Left renal cortex interstitium (tissue), 4 donors: ENCODE measurements around the gene EVPL. TPM values are rescaled to one million over a fixed set of nuclear protein-coding genes. Genes with fewer than 3 reads are reported as not detected.
"Not testable (repeated sequence)": the region's sequence is repeated elsewhere in the genome, so short reads cannot be mapped to it uniquely, and the experiment has no call there.

Experiments used
- DNase-seq, 4 donors: peaks; one replicate each; pipeline ENCODE4 v3.0.0-alpha.2; 2013; ENCODE audit warnings: low read depth in 4 of 4, low spot score in 2 of 4, missing footprints in 1 of 4
- polyA plus RNA-seq, 4 donors: library from polyadenylated mRNA; unstranded; fragments of 120-200 nt; gene quantifications; one replicate each; pipeline ENCODE4 v1.2.1, GENCODE V29; 2013; ENCODE audit not compliant: insufficient read length in 4 of 4

The EVPL gene
- polyA plus RNA-seq, 4 donors: 15.1 to 26.1 (median 22.9) TPM

DNA sequence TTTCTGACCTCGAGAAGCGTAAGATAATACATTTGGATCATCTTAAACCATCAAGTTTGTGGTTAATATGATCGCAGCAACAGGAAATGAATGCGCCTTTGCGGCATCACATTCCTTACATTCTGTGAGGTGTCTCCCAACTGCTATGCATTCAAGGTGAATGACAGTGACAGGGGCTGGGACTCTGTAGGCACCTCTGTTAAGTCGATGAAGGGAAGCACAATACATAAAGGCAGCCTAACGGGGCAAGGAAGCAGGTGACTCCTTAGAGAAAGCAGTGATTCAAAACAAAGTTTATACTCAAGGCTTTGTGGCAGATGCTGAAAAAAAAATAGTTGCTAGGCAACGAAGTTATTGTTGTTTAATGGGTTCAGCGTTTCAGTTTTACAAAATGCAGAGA, 21.6 kb upstream of the EVPL start:
- no peak for DNase-seq

DNA sequence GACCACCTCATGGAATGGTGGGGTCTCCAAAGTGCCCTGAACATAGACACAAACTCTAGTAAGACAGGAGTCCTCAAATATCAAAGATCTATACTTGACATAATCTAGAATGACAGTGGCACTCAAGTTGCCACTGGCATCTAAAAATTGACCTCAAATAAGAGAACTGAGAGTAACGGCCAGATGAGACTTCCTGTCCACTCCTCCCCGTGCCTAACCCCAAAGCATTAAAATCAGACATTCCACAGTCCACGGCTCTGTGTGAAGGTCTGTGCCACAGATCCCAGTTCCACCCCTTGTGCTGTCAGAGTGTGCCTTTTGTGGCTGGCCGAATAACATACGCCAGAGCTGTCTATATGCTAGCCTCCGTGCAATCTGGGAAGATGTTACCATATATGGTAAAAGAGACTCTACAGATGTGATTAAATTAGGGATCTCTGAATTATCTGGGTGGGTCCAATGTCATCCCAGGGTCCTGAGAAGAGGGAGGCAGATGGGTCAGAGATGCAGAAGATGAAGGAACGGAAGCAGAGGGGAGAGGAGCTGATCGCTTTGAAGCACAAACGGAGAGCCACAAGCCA, 21.0 kb upstream of the EVPL start:
- DNase-seq: no peak

DNA sequence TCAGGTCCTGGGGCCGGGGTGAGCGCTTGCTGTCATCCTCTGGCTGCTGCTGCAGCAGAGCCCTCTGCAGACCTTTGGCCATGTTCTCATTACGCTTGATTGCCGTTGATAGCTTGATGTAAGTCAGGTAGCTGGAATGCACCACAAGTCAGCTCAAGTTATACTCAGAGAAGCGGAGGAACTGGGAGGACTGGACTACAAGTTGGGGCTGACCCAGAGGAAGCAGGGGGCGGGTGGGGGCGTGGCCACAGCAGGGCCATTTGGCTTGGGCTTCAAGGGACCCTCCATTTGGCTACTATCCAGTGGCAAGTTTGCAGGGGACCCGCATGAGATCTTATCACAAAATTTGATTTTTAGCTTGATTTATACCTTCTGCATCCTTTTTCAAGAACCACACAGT, 19.0 kb upstream of the EVPL start:
- no peak for DNase-seq

DNA sequence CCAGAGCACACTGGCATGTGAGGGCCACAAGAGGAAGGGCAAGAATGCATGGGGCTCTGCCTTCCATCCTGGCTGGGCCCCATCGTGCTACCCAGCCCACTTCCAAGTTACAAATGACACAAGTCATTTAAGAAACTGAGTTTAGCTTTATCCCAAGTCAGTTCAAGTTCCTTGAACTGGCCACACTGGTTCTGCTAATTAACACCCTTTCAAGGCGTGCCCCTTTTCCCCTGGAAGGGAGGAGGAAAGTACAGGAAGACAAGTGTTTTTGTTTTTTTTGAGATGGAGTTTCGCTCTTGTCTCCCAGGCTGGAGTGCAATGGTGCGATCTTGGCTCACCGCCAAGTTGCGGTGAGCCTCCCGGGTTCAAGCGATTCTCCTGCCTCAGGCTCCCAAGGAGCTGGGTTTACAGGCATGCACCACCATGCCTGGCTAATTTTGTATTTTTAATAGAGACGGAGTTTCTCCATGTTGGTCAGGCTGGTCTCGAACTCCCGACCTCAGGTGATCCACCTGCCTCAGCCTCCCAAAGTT, 17.4 kb upstream of the EVPL start:
- not testable (repeated sequence) for DNase-seq

DNA sequence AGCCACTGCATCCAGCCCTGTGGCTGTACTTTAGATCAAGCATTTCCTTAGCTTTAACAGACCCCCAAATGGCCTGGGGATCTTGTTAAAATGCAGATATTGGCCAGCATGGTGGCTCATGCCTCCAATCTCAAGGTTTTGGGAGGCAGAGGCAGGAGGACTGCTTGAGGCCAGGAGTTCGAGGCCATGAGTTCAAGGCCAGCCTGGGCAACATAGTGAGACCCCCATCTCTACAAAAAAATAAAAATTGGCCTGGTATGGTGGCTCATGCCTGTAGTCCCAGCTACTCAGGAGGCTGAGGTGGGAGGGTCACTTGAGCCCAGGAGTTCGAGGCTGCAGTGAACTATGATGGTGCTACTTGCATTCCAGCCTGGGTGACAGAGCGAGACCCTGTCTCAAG, 15.8 kb upstream of the EVPL start:
- DNase-seq: not testable (repeated sequence)

DNA sequence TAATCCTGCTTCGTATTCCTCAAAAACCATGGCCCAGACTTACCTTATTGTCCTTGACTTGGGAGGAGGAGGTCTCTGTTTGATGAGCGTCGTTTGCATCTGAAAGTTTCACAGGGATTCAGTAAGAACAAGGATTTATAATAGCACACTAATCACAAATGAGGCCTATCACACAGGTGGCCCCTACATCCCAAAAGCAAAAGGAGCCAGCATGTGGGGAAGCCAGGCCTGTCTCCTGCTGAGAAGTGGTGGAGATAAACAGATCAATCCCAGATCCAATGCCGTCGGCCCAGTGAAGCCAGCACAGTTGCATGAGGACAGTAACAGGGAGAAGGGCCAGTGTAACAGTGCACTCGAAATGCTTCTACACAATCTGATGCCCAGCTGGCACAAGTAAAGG, 13.3 kb upstream of the EVPL start:
- no peak for DNase-seq

DNA sequence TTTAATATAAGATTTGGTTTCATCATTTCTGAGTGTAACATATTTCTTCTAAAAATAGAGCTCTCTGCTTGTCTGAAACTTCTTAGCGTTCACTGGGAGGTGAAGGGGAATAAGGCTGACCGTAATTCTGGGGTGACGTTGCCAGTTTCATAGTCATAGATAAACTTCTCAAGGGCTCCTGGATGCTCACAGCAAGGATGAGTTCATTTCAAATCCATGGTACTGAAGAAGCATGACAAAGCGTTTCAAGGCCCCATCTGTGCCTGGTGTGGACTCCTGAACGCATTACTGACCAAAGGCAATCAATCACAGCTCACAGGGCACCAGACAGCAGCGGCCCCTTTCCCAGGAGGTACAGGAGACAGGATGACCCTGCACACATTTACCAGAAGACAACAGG, 12.0 kb upstream of the EVPL start:
- no peak for DNase-seq

DNA sequence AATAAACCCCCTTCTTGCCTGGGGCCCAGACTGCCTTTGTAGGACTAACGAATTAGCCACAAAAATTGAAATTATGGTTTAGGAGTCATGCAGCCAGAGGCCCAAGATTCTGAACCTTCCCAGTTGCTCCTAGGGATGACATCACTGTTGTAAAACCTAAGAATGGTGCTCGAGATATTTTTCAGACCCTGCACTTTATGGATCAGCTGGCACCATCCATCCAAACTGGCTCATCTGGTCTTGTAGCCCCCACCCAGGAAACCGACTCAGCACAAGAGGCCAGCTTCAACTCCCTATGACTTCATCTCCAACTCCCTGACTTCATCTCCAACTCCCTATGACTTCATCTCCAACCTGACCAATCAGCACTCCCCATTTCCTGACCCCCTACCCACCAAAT, 10.9 kb upstream of the EVPL start:
- no peak for DNase-seq

DNA sequence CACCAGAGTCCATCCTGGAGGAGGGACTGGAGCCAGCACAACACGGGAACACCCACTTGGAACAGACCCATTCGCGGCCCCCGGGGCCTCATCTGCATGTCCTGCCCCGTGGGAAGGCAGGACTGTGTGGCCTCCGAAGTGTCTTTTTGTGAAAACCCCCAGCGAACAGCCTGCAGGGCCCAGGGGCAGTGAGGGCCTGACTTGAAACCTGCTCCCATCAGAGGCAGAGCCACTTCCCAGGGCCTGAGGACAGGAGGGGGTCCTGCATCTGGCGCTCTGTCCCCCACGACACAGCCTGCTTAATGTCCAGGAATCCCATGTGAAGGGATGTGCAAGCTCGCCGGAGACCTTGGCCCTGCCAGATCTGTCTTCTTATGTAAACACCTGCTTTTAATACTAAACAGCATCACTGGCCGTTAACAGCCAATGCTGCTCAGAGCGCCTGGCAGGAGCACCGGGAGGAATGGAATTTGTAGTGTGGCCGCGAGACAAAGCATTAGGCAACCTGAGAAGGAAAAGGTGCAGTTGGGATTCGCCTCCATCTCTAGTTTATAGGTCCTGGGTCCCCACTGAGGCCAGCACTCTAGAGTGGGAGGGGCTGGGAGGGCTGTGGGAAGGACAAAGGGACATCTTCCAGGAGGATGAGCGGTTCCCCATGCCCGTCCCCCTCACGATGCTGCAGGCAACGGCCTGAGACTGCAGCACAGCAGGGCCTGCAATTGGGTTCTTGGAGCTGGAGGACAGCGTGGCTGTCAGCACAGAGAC, 9.6 kb upstream of the EVPL start:
- no peak for DNase-seq

DNA sequence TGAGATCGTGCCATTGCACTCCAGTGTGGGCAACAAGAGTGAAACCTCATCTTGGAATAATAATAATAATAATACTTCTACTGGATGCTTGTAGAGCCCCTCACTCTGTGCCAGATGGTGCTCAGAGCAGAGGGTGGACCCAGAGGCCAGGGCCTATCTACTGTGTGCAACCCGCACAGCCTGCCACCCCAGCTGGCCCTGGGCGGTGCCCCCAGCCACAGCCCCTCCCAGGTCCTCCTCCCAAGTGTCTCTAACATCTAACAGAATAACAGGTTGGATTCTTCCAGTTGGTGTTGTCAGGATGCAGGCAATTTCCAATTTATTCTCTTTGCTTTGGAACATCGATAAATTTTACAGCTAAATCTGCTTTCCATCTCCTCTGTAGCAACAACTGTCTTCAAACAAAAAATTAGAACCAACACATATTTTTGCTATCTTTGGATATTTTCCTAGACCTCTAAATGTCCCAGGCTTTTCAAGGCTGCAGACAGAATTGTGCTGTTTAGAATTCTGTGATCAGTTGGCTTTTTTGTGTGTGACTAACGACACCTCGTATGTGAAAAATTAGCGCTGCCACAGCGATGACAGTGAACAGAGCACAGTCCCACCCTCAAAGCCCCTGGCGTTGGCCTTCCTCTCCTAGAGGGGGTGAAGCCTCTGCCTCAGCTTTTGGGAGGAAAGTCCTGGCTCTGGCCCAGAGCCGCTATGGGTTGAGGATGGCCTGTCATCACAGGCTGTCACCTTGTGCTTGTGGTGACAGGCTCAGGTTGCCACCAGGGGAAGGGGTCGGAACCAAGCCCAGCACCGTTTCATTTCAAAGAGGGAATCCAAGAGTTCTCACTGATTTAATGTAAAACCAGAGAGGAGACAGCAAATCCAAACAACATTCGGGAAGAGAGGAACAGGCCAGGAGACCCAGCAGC, 7.6 kb upstream of the EVPL start:
- no peak for DNase-seq

DNA sequence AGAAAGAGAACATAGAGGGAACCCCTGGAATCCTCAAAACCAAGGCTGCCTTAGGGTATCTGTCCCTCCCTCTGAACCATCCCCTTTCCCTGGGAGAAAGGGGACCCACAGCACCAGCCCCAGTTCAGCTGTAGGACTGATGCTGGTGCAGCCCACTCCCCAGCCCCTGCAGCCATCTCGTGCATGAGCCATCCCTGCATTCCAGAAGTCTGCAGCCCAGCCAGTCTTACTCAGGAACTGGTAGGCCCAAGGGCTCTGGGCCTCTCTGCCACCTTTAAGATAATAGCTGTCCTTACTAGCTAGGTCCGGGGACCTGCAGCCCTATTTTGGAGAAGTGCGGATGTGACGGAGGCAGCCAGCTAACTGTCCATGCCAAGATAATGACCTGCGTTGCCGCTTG, 6.0 kb upstream of the EVPL start:
- DNase-seq: no peak

DNA sequence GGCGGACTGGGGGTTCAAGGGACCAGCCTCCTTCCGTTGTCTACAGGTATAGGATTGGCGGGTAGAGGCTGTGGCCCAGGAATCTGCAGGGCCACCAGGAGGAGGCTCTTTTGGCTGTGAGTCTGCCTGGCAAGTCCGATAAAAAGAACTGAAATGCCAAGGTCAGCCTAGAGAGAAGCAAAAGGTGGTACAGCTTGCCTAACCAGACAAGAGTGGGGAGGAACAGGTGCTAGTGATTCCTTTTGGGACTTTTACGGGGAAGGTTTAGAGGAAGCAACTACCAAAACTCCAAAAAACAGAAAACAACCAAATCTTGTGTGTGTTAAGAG, 5.6 kb upstream of the EVPL start:
- no peak for DNase-seq

DNA sequence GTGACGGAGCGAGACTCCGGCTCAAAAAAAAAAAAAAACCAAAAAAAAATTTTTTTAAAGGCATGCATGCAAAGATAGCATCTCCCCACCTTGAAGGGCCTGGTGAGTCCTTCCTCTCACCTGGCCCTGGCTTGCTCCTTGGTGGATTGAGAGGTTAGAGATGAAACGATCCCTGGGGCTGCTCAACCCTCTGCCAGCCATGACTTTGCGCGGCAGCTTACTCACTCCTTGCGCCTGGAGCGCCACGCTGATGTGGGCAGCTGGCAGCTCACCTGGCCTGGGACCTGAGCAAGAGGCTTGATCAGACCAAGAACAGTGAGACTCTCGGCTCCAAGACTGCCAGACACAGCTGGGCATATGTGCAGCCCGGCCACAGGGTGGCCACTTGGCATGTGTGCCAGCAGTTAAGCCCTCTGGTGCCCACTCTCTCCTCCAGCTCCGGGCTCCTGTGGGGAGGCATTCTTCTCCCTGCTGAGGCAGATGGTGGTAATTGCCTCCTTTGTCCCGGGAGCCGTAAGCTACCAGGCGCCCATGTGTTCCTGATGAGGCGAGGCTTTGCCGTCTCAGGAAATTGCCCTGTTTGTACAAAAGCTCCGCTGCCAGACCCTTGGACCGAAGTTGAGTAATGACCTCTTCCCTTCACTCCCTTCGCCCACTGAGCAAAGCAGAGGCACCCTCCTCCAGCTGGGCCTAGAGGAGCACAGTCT, 5.1 kb upstream of the EVPL start:
- DNase-seq: no peak

DNA sequence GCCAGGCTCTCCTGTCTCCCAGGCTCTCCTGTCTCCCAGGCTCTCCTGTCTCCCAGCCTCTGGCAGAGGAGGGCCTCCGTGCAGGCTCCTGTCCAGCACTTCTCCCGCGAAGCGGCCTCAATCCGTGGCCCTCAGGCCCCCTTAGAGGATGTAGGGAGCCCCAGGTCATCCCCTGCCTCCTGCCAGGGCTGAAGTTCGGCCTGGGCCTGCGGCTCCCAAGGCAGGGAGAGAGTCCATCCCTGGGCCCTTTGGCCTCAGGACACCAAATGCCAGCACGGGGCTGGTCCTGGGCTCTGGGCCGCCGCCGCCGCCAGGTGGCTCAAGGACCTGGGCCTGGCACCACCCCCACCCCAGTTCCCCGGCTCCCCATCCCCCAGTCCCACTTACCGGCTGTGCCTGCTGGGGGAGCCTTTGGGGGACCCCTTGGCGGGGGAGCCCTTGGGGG, 370 bp downstream of the EVPL start:
- DNase-seq: no peak

DNA sequence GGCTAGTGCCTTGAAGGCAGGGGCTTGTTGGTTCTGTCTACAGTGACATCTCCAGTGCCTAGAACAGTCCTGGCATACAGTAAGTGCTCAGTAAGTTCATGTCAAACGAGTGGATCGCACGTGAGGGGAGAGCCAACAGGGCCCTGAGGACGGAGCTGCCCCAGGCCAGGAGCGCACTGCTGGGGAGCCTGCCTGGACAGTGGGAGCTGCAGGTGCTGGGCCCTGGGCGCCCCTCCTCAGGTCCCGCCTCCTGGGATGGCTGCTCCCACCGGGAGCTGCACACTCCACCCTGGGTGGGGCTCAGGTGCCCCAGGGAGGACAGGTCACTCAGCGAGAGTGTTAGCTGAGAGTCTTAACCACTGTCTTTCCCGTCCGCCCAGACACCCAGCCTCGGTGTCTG, 1.8 kb downstream of the EVPL start:
- DNase-seq: no peak

DNA sequence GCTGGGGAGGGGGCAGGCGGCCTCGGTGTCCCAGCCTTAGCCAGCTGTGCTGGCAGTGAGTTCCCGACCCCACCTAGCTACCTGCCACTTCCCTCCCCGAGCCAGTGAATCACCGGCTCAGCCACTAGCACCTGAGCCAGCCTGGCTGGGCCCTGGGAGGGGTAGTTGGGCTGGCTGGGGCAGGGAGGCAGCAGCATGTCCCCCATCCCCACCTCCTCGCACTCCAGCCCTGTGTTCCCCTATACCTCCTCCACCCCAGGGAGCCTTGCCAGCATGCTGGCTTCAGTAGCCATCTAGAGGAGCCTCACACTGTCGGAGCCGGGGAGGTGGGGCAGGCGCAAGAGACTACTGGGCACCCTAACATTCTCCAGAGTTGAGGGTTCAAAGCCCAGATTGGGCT, 2.8 kb downstream of the EVPL start:
- no peak for DNase-seq

DNA sequence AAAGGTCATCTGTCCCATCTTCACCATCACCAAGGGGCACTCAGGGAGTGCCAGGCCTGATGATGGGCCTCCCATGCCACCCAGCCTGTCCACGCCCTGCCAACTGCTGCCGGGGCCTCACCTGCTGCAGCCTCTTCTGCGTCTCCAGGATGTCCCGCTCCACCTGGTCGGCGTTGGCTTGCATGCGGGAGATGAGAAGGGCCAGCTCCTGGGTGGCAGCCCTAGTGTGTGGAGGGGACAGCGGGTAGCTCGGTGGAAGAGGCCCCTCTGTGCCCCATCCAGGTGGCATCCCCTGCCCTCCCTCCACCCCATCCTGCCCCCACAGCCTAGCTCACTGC, 3.2 kb downstream of the EVPL start:
- no peak for DNase-seq

DNA sequence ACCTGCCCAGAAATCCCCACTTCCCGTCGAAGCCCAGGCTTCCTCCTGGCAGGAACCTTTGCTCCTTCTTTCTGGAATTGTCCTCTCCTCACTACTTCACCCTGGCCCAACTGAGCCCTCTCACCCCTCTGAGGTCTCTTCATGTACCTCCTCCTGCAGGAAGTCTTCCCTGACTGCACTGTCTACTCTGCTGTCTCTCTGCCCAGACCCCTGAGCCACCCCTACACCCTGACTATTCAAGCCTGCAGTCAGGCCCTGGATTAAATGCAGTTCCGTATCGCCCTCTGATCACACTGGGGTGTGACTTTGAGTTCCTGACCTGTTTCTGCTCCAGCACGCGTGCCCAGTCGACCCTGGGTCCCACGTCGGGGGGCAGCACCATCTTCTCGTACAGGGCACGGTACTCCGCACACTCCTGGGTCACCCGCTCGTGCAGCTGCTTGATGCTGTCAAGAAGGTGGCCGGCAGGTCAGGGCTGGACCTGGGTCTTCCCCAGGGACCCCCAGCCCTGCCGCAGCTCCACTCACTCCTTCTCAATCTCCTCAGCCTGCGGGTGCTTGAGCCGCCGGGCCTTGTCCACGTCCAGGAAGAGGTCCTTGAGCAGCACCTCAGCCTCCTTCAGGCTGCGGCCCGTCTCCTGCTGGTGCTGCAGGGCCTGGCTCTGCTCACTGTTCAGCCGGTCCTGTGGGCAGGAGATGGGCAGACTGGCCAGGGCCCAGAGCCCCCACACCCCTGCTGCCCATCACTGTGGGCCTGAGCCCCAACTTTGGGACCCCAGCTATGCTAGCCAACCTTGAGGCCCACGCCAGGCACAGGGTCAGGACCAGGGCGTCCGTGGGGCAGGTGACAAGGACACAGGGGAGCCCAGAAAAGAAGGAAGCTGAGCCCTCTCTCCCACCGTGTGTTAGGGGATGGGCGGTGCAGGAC, 3.9 kb downstream of the EVPL start:
- no peak for DNase-seq

DNA sequence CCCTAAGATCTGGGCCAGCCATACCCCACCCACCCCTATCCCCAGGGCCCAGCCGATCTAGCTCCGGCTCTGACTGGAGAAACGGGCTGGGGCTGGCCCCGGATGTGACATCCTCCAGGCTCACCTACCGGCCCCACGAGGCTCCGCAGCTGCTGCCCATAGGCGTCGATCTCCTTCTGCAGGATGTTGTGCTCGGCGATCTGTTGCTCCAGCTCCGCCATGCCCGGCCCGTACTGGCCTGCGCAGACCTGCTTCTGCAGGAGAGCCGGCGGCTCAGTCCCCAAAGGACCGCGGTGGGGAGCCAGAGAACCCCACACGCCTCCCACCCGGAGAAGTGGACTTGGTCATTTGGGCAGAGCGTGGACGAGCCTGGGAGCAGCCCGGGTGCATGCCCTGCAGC, 4.8 kb downstream of the EVPL start:
- DNase-seq: no peak
